HUES64 (cell line): ENCODE data around the gene UBALD2.
"Not testable (repeated sequence)": the region's sequence is repeated elsewhere in the genome, so short reads cannot be mapped to it uniquely, and the experiment has no call there.

ENCODE experiments used
- H3K27ac ChIP-seq: 2 replicates; pipeline ENCODE4 v1.7.0; 2013; ENCODE audit warnings: low read depth, low read length, inconsistent platforms
- H3K27me3 ChIP-seq: 2 replicates; pipeline ENCODE4 v1.6.1; 2013; ENCODE audit warnings: mild to moderate bottlenecking, low read length; ENCODE audit not compliant: insufficient read depth
- H3K36me3 ChIP-seq: 2 replicates; pipeline ENCODE4 v1.6.1; 2013; ENCODE audit warnings: mild to moderate bottlenecking, low read length; ENCODE audit not compliant: insufficient read depth
- H3K4me1 ChIP-seq: 2 replicates; pipeline ENCODE4 v1.6.1; 2013; ENCODE audit warnings: mild to moderate bottlenecking, low read length, moderate library complexity; ENCODE audit not compliant: insufficient read depth
- H3K4me3 ChIP-seq: 2 replicates; pipeline ENCODE4 v1.5.1; 2013; ENCODE audit warnings: mild to moderate bottlenecking, low read length, moderate library complexity
- H3K9ac ChIP-seq: 2 replicates; pipeline ENCODE4 v1.6.1; 2013; ENCODE audit warnings: mild to moderate bottlenecking, low read depth, low read length
- H3K9me3 ChIP-seq: 2 replicates; pipeline ENCODE4 v1.6.1; 2013; ENCODE audit warnings: low read depth, low read length; ENCODE audit not compliant: insufficient read depth
- WGBS: fragments of 150-250, 120-280 bp; methylation state at CpG from one replicate; pipeline ENCODE4 v1.1.7; 2013; ENCODE audit warnings: missing lambda C conversion rate; 5-methylcytosine and 5-hydroxymethylcytosine counted together

UBALD2 gene

DNA sequence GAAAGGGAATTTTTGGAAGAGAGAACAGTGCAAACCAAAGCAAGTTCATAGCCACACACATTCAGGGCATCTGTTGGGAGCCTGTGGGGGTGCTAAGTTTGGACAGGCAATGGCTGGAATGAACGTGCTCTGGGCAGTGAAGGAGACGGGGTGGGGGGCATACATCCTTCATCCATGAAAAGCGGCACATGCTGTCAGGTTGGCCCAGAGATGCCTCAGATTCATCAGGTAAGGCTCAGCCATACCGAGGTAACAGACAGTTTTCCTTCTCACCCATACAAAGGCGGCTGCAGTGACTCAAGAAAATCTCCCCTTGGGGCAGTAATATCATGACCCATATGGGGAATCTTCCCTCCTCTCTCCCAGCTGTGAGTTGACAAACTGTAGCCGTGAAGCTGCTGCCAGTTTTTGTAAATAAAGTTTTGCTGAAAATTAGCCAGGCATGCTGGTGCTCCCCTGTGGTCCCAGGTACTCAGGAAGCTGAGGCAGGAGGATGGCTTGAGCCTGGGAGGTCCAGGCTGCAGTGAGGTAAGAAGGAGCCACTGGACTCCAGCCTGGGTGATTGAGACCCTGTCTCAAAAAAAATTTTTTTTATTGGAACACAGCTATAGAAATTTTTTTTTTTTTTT, 9.2 kb upstream of the UBALD2 start:
- Histone ChIP-seq H3K4me1 (no peaks in the 10 kb centered on the region), H3K9ac (no peak overlapping the region), H3K36me3 (no peaks in the 10 kb centered on the region), H3K9me3 (no peaks in the 10 kb centered on the region), H3K27me3 (no peaks in the 10 kb centered on the region), H3K4me3 (no peak overlapping the region), H3K27ac (no peak overlapping the region)
- WGBS: 90% methylated on average over 6 of the region's 6 CpGs

DNA sequence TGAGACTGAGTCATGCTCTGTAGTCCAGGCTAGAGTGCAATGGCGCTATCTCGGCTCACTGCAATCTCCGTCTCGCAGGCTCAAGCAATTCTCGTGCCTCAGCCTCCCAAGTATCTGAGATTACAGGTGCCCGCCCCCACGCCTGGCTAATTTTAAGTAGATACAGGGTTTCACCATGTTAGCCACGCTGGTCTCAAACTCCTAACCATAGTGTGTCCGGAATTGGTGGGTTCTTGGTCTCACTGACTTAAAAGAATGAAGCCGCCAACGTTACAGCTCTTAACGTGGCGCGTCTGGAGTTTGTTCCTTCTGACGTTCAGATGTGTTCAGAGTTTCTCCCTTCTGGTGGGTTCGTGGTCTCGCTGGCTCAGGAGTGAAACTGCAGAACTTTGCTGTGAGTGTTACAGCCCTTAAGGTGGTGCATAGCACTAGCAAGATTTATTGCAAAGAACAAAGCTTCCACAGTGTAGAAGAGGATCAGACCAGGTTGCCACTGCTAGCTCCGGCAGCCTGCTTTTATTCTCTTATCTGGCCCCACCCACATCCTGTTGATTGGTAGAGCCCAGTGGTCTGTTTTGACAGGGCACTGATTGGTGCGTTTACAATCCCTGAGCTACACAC, 8.6 kb upstream of the UBALD2 start:
- H3K9ac ChIP-seq, H3K36me3 ChIP-seq, H3K27me3 ChIP-seq, H3K4me1 ChIP-seq, H3K9me3 ChIP-seq, H3K27ac ChIP-seq, H3K4me3 ChIP-seq: not testable (repeated sequence)
- WGBS: 96% methylated on average over 19 of the region's 19 CpGs

DNA sequence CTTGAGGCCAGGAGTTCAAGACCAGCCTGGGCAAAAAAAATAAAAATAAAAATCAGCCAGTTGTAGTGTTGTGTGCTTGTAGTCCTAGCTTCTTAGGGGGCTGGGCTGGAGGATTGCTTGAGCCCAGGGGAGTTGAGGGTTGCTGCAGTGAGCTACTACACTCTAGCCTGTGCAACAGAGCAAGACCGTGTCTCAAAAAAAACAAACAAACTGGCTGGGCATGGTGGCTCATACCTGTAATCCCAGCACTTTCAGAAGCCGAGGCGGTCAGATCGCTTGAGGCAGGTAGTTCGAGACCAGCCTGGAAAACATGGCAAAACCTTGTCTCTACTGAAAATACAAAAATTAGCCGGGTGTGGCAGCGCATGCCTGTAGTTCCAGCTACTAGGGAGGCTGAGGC, 4.9 kb upstream of the UBALD2 start:
- no peaks in the 10 kb centered on the region for H3K27me3 ChIP-seq
- H3K4me3 ChIP-seq: no peak overlapping the region
- no peaks in the 10 kb centered on the region for H3K36me3 ChIP-seq
- no peak overlapping the region for H3K27ac ChIP-seq
- 94% methylated on average over 7 of the region's 7 CpGs for WGBS
- H3K9me3 ChIP-seq: no peaks in the 10 kb centered on the region
- peaks cover 8% of the 10 kb centered on the region; the same call in 1 of the 2 replicates for H3K4me1 ChIP-seq
- no peak overlapping the region for H3K9ac ChIP-seq

DNA sequence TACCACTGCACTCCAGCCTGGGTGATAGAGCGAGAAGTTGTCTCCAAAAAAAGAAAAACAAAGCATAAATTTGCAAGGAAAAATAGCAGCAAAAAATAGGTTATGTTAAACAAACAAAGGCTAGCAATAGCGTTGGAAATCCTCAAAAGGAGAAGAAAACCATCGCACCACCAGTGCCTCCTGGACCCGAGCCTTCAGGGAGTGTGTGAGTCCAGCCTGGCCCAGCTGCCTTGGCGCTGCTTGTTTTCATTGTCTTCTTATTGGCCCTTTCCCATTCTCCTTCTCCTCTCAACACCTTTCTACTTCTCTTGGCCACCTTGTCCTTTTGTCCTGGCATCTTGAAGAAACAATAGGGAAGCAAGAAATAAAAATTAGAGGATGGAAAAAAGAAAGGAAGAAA, 4.5 kb upstream of the UBALD2 start:
- no peak overlapping the region for H3K4me3 ChIP-seq
- H3K4me1 ChIP-seq: peaks cover 8% of the 10 kb centered on the region; the same call in 1 of the 2 replicates
- no peaks in the 10 kb centered on the region for H3K27me3 ChIP-seq
- no peaks in the 10 kb centered on the region for H3K9me3 ChIP-seq
- WGBS: 85% methylated on average over 5 of the region's 5 CpGs
- H3K36me3 ChIP-seq: no peaks in the 10 kb centered on the region
- no peak overlapping the region for H3K27ac ChIP-seq
- H3K9ac ChIP-seq: 0 out of 2 replicates have a peak overlapping the region, but pooled peaks have one; percentile 3

DNA sequence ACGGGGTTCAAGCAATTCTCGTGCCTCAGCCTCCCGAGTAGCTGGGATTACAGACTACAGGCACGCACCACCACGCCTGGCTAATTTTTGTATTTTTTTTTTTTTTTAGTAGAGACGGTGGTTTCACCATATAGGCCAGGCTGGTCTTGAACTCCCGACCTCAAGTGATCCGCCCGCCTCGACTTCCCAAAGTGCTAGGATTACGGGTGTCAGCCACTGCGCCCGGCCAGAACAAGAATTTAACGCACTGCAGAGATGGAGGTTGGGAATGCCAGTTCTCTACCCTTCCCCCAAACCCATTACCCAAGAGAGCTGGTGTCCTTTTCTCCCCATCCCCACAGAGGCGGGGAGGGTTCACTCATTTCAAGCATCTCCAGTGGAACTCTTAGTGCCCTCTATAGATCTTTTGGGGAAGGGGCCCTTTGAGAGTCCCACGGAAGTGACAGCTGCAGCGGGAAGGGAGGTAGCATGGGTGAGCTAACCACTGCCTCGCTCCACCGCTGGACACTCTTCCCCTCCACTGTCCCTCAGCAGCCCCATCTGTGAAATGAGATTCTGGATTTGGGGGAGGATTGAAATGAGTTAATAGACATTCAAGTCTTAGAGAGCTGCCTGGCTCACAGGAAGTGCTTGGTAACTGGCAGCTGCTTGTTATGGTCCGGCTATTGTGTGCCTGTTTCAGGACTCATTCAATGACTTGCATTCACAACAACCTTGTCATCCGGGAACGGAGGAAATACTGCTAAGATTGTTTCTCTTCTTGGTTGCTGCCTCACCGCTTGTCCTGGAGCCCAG, 3.5 kb upstream of the UBALD2 start:
- WGBS: 89% methylated on average over 21 of the region's 23 CpGs
- Histone ChIP-seq H3K4me3 (no peak overlapping the region), H3K9ac (no peak overlapping the region), H3K27me3 (no peaks in the 10 kb centered on the region), H3K9me3 (no peaks in the 10 kb centered on the region), H3K27ac (no peak overlapping the region), H3K36me3 (no peaks in the 10 kb centered on the region), H3K4me1 (peaks cover 12% of the 10 kb centered on the region; the same call in 1 of the 2 replicates)

DNA sequence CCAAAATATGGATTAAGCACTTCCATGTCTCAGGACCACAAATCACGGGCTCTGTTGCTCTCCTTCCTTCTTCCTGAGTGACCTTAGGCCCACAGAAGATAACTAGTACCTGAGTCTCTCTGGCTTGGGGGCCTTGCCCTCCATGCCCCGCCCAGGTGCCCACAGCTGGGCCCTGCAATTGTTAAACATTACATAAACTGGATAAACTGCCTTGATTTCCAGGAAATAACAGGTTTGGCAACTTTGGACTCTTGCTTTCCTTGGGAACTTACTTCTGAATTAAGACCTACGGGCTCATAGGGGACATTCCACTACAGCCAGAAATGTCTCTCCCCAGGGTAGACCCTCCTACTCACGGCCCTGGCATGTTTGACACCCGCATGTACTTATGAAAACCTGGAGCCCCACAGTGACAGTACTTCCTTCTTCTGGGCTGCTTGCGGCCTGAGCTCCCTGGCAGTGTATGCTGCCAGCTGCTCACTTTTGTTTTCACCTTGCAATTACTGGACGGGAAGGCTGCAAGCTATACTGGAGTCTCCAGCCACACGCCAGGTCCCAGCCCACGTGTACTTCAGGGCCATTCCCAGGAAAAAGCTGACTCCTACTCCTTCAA, 2.3 kb upstream of the UBALD2 start:
- Histone ChIP-seq H3K4me1 (peaks cover 20% of the 10 kb centered on the region), H3K9ac (no peak overlapping the region), H3K27me3 (no peaks in the 10 kb centered on the region), H3K9me3 (no peaks in the 10 kb centered on the region), H3K4me3 (no peak overlapping the region), H3K36me3 (no peaks in the 10 kb centered on the region), H3K27ac (no peak overlapping the region)
- WGBS: 82% methylated on average over 9 of the region's 9 CpGs

DNA sequence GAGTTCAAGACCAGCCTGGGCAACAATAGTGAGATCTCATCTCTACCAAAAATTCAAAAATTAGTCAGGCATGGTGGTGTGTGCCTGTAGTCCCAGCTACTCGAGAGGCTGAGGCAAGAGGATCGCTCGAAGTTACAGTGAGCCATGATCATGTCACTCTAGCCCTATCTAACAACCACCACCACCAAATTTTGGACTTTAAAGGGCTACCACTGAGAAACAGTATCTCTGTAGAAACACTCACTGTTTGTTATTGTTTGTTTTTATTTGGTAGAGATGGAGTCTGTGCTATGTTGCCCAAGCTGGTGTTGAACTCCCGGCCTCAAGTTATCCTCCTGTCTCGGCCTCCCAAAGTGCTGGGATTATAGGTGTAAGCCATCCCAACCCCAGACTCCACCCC, 1.3 kb upstream of the UBALD2 start:
- Histone ChIP-seq H3K4me3 (no peak overlapping the region), H3K27me3 (no peaks in the 10 kb centered on the region), H3K9me3 (no peaks in the 10 kb centered on the region), H3K4me1 (peaks cover 27% of the 10 kb centered on the region), H3K27ac (no peak overlapping the region), H3K9ac (no peak overlapping the region), H3K36me3 (no peaks in the 10 kb centered on the region)
- WGBS: 98% methylated on average over 4 of the region's 5 CpGs

DNA sequence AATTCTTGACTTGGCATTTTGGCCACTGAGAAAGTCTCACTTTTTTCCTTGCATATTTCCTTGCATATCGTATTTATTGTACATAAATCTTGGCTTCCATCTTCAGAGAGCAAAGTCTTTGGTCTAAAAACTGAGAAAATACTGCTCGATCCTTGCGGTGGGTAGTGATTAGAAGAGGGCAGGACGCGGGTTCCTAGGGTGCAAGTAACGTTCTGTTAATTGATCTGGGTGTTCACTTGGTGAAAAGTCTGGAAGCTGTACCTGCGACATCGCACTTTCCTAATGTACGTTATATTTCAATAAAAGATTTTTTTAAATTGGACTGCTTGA, 758 bp upstream of the UBALD2 start:
- Histone ChIP-seq H3K4me3 (peak overlapping the region; percentile 27), H3K4me1 (peaks cover 30% of the 10 kb centered on the region), H3K27me3 (no peaks in the 10 kb centered on the region), H3K9me3 (no peaks in the 10 kb centered on the region), H3K9ac (no peak overlapping the region), H3K27ac (peak overlapping the region; percentile 7; the same call in 1 of the 2 replicates), H3K36me3 (no peaks in the 10 kb centered on the region)
- WGBS: 78% methylated on average over 9 of the region's 9 CpGs

DNA sequence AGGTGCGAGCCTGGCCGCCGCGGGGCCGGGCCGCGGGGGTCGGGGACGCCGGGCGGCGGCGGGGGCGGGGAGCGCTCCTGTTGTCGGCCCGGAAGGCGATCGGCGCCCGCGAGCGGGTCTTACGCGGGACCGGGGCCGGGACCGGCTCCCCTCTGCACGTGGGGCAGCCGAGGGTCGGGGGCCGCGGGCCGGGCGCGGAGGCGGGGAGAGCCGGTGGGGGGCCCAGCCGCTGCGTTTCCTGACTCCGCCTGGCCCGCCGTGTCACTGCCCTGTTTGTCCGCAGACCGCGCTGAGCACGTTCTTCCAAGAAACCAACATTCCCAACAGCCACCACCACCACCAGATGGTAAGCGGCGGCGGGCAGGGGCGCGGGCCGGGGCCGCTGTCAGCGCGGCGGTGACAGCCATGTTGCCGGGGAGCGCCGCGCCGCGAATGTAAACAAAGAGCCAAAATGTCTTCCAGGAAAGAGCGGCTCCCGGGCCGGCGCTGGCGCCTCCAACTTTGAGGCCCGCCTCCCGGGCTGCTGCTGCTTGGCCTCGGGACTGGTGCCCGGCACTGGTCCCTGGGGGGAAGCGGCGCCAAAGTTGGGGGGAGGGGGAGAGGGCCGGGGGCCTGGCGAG, 586 bp downstream of the UBALD2 start:
- Histone ChIP-seq H3K27me3 (no peaks in the 10 kb centered on the region), H3K4me1 (peaks cover 30% of the 10 kb centered on the region), H3K9me3 (no peaks in the 10 kb centered on the region), H3K36me3 (no peaks in the 10 kb centered on the region), H3K27ac (peak overlapping the region; percentile 21; the same call in 1 of the 2 replicates), H3K9ac (peak overlapping the region; percentile 60), H3K4me3 (peak overlapping the region; percentile 78)
- WGBS: under 1% methylated on average over 76 of the region's 76 CpGs

DNA sequence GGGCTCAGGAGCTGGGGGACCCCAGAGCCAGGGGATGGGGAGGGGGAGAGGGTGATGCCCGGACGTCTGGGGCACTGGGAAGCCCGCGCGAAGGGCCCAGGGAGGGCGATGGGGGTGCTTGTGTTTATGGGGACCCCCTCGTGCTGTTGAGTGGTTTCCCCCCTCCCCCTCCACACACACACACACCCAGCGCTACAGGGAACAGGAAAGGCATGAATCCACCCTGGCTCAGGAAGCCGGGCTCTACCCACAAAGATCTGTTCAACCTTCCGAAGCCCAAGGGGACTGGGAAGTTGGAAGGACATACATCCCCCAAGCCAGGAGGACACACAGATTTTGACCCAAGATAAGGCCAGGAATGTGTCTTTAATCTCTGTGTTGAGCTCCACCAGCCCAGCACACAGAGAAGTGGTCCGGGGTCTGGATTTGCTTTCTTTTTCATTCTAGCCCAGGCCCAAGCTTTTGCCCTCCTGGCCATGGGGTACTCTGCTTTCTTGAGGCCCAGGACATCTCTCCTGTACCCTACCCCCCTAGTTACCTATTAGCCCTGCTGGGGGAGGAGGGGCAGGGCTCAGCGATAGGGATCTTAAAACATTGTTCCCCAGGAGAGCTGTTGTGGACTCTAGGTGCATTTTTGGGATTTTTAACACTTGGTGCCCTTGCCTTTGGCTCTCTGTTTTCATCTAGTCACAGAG, 1.2 kb downstream of the UBALD2 start:
- H3K9me3 ChIP-seq: no peaks in the 10 kb centered on the region
- WGBS: 19% methylated on average over 6 of the region's 12 CpGs

More for the DNA sequence above, 1.2 kb downstream of the UBALD2 start:
- Histone ChIP-seq H3K27me3 (no peaks in the 10 kb centered on the region), H3K4me3 (peak overlapping the region; percentile 78), H3K27ac (peak overlapping the region; percentile 21), H3K4me1 (peaks cover 33% of the 10 kb centered on the region), H3K9ac (peak overlapping the region; percentile 60), H3K36me3 (no peaks in the 10 kb centered on the region)
